GM19397 (cell line): Measurements from ENCODE around the gene RAD21L1.
"Not testable (repeated sequence)": the region's sequence is repeated elsewhere in the genome, so short reads cannot be mapped to it uniquely, and the experiment has no call there.

Source experiments
- ATAC-seq: cut with Tn5 transposase; IDR thresholded peaks from one replicate; pipeline ENCODE4 v1.9.1; 2021; ENCODE audit warnings: mild to moderate bottlenecking, moderate library complexity; ENCODE audit not compliant: unreplicated experiment

Gene RAD21L1

GRCh38 chr20:1224205-1224890 is 1.5 kb upstream of the RAD21L1 start:
- ATAC-seq: no peak

- peak; percentile 32 for ATAC-seq
Observed at GRCh38 chr20:1225263-1225782, 521 bp upstream of the RAD21L1 start.

GRCh38 chr20:1229541-1229940 is 3.7 kb downstream of the RAD21L1 start:
- no peak for ATAC-seq

GRCh38 chr20:1232286-1233111 is 6.7 kb downstream of the RAD21L1 start:
- no peak for ATAC-seq

- no peak for ATAC-seq
Observed at GRCh38 chr20:1240549-1240948, 14.7 kb downstream of the RAD21L1 start.

GRCh38 chr20:1241456-1241855 is 15.6 kb downstream of the RAD21L1 start:
- ATAC-seq: no peak

- ATAC-seq: no peak
Observed at GRCh38 chr20:1242099-1242498, 16.3 kb downstream of the RAD21L1 start.

- ATAC-seq: no peak
Observed at GRCh38 chr20:1242530-1242929, 16.7 kb downstream of the RAD21L1 start.

GRCh38 chr20:1245578-1245977 is 19.7 kb downstream of the RAD21L1 start:
- ATAC-seq: no peak

GRCh38 chr20:1247689-1248088 is 21.8 kb downstream of the RAD21L1 start:
- no peak for ATAC-seq

- not testable (repeated sequence) for ATAC-seq
Observed at GRCh38 chr20:1250282-1250681, 24.4 kb downstream of the RAD21L1 start.

GRCh38 chr20:1252416-1252815 is 26.6 kb downstream of the RAD21L1 start:
- ATAC-seq: no peak

- no peak for ATAC-seq
Observed at GRCh38 chr20:1254254-1254653, 28.4 kb downstream of the RAD21L1 start.

- ATAC-seq: no peak
Observed at GRCh38 chr20:1255675-1256074, 29.8 kb downstream of the RAD21L1 start.

GRCh38 chr20:1263853-1264252 is 38.0 kb downstream of the RAD21L1 start:
- ATAC-seq: no peak

GRCh38 chr20:1264727-1265126 is 38.9 kb downstream of the RAD21L1 start:
- ATAC-seq: no peak

- ATAC-seq: no peak
Observed at GRCh38 chr20:1265226-1265915, 39.5 kb downstream of the RAD21L1 start.

- ATAC-seq: no peak
Observed at GRCh38 chr20:1265916-1266166, 40.0 kb downstream of the RAD21L1 start.

- ATAC-seq: peak; percentile 57
Observed at GRCh38 chr20:1266167-1266973, 40.5 kb downstream of the RAD21L1 start, which contains the start of gene SNPH. Gene SNPH (plus strand): TSS chr20:1266294. CDS start chr20:1296240, 29,946 bp downstream.

GRCh38 chr20:1267161-1267560 is 41.3 kb downstream of the RAD21L1 start:
- no peak for ATAC-seq
